ENCODE results near the gene PLEKHJ1. TPM values are rescaled to one million over a fixed set of nuclear protein-coding genes. Genes with fewer than 3 reads are reported as not detected.

The PLEKHJ1 gene
- total RNA-seq, 1 experiment from 2014 or later = 79.5 TPM

GRCh38 chr19:2199215-2199614, 36.9 kb downstream of the PLEKHJ1 start:
- DNase-seq (ENCODE audit: low read depth) = no peak

DNA sequence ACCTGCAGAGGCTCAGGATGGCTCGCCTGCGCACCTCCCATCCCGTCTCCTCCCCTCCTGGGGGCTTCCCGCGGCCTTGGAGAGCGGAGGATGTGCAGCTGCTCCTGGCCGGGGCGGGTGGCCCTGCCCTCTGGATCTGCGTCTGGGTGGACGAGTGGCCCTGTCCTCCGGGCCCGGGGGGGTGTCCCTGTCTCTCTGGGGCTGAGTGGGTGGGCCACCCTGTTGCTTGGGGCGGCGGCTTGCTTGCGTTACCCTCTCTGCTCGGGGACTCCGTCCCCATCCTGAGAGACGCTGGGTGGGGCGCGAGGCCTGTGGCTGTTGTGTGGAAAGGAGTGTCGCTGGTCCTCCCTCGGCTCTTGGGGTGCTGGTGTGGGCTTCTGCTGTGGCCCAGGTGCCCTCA, 37.8 kb downstream of the PLEKHJ1 start:
- DNase-seq (ENCODE audit: low read depth) = no peak

DNA sequence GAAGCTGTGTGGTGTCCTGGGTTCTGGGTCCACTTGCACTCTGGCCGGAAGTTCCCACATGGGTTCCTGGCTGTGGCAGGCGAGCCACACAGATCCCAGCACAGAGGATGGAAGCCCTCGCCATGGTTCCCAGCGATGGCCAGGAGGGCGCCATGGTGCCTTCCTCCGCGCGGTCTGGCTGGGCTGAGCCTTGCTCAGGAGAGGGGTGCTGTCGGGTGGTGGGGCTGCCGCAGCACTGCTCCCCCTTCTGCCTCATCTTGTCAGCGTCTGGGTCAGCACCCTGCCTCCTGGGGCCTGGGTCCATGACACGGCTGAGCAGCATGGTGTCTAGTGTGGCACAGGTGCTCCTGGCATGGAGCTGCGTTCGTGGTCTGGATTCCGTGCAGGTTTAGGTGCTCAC, 38.9 kb downstream of the PLEKHJ1 start:
- no peak for DNase-seq (ENCODE audit: low read depth)

DNA sequence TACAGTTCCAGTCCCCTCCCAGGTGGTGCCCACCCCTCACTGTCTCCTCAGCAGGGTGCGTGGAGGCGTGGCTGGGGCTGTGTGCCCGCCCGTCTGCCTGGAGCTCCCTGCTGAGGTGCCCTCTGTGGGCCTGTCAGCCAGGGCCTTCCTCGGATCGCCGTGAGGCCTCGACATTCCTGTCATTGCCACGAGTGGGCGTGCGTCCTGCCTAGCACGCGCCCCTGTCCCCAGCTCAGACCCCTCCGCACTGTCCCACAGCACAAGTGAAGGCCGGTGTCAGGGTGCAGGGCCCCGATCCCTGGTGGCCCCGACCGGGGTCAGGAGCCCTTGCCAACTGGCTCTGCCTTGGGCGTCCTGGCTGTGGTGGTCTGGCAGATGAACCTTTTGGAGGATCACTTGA, 40.2 kb downstream of the PLEKHJ1 start:
- no peak for DNase-seq (ENCODE audit: low read depth)

DNA sequence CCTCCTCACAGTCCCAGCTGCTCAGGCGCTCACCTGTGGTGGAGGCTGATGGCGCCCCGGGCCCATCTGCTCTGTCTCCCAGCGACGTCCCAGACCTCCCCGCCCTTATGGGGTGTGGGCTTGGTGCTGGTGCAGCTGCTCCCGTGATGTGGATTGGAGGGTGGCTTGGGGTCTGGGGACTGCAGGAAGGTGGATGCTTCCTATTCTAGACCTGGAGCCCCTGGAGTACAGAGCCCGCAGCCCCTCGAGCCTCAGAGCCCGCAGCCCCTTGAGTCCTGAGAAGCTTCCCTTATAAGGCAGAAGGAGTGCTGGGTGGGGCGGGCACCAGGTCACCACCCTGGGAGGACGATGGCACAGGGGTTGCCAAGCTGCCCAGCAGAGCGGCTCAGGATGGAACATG, 40.8 kb downstream of the PLEKHJ1 start:
- DNase-seq (ENCODE audit: low read depth) = no peak

DNA sequence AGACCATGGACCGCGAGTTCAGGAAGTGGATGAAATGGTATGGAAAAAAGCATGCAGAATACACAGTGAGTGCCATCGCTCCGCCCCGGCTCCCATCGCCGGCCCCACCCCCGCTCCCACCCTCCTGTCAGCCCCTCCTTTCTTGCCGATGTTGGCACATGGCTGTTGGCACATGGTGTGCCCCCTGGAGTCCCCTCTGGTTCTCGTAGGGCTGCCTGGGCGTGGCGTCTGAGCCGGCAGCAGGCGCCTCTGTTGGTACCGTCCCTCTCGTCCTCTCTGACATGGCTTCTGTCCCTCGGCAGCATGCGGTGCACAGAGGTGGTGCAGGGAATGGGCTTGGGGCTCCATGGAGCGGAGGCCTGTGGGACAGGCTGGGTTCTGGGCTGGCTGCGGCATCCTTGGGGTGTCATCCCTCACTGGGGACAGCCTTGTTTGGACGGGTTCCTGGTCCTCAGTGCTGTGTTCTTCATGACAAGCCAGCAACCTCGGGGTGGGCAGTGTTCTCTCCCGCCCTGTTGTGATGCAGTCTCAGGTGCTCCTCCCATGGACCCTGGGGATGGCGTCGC, 41.5 kb downstream of the PLEKHJ1 start:
- DNase-seq (ENCODE audit: low read depth) = no peak

- DNase-seq (ENCODE audit: low read depth) = no peak
Observed at GRCh38 chr19:2193807-2194206, 42.3 kb downstream of the PLEKHJ1 start.

DNA sequence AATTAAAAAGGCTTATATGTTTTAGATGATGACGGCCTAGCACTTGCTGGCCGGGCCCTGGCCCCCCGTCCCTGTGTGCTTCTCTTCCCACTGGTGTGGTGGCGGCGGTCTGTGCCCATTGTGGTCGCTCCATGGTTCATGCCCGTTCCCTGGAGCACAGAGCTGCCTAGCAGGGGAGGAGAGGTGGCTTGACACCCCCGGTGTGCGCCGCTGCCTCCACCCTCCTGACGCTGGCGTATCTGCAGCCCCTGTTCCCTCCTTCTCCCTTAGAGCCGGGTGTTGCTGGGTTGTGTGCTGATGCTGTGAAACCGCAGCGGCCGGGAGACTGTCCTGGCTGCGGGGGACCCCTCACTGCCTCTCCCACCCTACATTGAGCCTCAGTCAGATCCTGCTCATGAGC, 43.3 kb downstream of the PLEKHJ1 start:
- no peak for DNase-seq (ENCODE audit: low read depth)

GRCh38 chr19:2191456-2192310, 44.4 kb downstream of the PLEKHJ1 start:
- no peak for DNase-seq (ENCODE audit: low read depth)

GRCh38 chr19:2190848-2191455, 45.2 kb downstream of the PLEKHJ1 start:
- no peak for DNase-seq (ENCODE audit: low read depth)

DNA sequence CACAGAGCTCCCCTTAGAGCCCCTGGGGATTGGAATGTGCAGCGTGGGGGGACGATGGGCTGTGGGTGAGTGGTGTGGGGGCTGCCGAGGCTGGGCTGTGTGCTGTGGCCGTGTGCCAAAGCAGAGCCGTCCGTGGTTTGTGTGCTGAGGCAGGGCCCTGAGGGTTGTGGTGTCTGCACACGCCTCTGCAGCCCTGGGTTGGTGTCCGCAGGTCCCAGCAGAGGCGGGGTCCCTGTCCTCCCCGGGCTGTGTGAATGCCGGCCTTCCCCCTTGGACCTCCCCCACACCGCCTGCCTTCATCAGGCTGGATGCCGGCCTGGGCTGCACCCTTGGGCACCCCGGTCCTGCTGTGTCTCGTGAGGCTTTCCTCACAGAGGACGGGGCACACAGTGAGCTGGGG, 46.2 kb downstream of the PLEKHJ1 start:
- DNase-seq (ENCODE audit: low read depth) = no peak

DNA sequence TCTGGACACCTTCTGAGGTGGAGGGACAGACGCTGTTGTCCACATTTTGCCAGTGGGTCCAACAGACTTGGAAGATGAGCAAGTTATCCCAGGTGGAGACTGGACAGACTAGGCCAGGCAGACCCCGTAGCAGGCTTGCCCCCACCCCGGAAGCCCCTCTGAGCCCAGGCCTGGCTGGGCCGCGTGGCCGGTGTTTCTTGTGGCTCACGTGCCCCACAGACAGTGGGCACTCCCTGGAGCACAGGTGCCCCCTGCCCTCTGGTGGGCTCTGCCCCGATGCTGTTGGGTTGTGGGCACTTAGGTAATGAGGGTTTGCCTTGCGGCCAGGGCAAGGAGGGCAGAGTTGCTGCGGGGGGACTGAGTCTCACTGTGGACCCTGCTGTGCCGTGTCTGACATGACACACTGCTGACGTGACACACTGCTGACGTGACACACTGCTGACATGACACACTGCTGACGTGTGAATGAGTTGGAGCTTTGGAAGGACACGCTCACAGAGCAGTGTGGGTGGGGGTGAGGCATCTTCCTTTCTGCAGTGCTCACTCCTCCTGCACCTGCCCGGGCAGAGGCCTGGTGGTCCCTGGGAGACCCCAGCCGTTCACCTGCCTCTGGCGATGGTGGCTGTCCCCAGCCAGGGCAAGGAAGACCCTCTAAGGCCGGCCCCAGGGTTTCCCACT, 47.3 kb downstream of the PLEKHJ1 start:
- DNase-seq (ENCODE audit: low read depth) = no peak

- DNase-seq (ENCODE audit: low read depth) = no peak
Observed at GRCh38 chr19:2187159-2187558, 49.0 kb downstream of the PLEKHJ1 start.

GRCh38 chr19:2186071-2186846, 49.9 kb downstream of the PLEKHJ1 start:
- DNase-seq (ENCODE audit: low read depth) = no peak

DNA sequence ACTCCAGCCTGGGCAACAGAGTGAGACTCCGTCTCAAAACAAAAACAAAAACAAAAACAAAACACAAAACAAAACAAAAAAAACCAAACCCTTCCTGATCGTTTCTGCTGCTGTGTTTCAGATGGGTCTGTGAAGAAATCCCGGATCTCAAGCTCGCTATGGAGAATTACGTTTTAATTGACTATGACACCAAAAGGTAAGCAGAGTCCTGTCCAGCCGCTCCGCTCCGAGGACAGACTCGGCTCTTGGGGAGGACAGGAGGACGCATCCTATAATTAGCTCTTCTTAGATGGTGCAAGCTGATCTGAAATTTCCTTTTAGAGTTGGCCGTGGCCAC, 50.4 kb downstream of the PLEKHJ1 start:
- DNase-seq (ENCODE audit: low read depth) = no peak

DNA sequence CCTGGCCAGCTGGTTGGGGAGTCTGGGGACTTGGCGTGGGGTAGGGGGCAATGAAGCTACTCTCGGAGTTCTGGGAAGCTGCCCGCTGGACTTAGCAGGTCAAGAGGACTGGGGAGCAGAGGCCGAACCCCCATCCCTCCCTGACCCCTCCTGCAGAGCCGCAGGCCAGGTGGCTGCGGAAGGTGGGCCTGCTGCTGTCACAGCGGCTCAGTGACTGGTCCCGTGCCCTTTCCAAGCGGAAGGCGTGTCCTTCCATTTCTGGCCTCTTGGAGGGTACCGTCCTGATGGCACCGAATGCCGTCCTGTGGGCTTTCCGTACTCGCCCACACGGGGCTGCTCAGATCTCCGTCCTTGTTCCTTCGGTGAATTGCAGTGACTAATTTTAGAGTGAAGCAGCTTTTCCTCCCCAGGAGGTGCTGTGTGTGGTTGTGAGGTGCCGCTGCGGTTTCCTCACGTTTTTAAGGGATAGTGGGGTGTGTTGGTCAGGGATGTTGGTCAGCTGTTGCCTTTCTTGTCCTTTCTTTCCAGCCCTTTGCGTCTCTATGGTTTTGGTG, 51.6 kb downstream of the PLEKHJ1 start:
- no peak for DNase-seq (ENCODE audit: low read depth)

Other genes starting within 250 kb of the PLEKHJ1 start
- gene BTBD2, start 220.6 kb downstream of the PLEKHJ1 start, total RNA-seq (2014; rRNA removed; shearing (Covaris generic)) = 32.4 and 63.3 TPM in 2 replicates
- gene MKNK2, start 185.1 kb downstream of the PLEKHJ1 start, total RNA-seq (2014; rRNA removed; shearing (Covaris generic)) = 60.0 and 80.9 TPM in 2 replicates
- 9.6 and 19.1 TPM in 2 replicates for gene MOB3A, start 140.0 kb downstream of the PLEKHJ1 start, total RNA-seq (2014; rRNA removed; shearing (Covaris generic))
- 0.15 TPM in 1 of 2 replicates, not detected in the other for gene IZUMO4, start 139.4 kb downstream of the PLEKHJ1 start, total RNA-seq (2014; rRNA removed; shearing (Covaris generic))
- 61.0 and 93.3 TPM in 2 replicates for gene AP3D1, start 84.8 kb downstream of the PLEKHJ1 start, total RNA-seq (2014; rRNA removed; shearing (Covaris generic))
- gene DOT1L, start 72.4 kb downstream of the PLEKHJ1 start, total RNA-seq (2014; rRNA removed; shearing (Covaris generic)) = 4.1 and 11.0 TPM in 2 replicates
- gene SF3A2, start 495 bp upstream of the PLEKHJ1 start, total RNA-seq (2014; rRNA removed; shearing (Covaris generic)) = 36.9 and 44.0 TPM in 2 replicates
- 1.5 and 2.9 TPM in 2 replicates for gene AMH, start 13.0 kb upstream of the PLEKHJ1 start, total RNA-seq (2014; rRNA removed; shearing (Covaris generic))
- not detected in 2 replicates for gene JSRP1, start 20.1 kb upstream of the PLEKHJ1 start, total RNA-seq (2014; rRNA removed; shearing (Covaris generic))
- not detected in 2 replicates for gene PEAK3, start 45.8 kb upstream of the PLEKHJ1 start, total RNA-seq (2014; rRNA removed; shearing (Covaris generic))
- not detected in 2 replicates for gene LINGO3, start 71.8 kb upstream of the PLEKHJ1 start, total RNA-seq (2014; rRNA removed; shearing (Covaris generic))
- gene LSM7, start 92.3 kb upstream of the PLEKHJ1 start, total RNA-seq (2014; rRNA removed; shearing (Covaris generic)) = 275 and 327 TPM in 2 replicates
- gene SPPL2B, start 92.4 kb upstream of the PLEKHJ1 start, total RNA-seq (2014; rRNA removed; shearing (Covaris generic)) = 17.2 and 31.9 TPM in 2 replicates
- gene TMPRSS9, start 123.9 kb upstream of the PLEKHJ1 start, total RNA-seq (2014; rRNA removed; shearing (Covaris generic)) = not detected in 2 replicates
- 38.5 and 48.3 TPM in 2 replicates for gene TIMM13, start 191.3 kb upstream of the PLEKHJ1 start, total RNA-seq (2014; rRNA removed; shearing (Covaris generic))
- 57.9 and 114 TPM in 2 replicates for gene LMNB2, start 220.6 kb upstream of the PLEKHJ1 start, total RNA-seq (2014; rRNA removed; shearing (Covaris generic))
- 38.8 and 54.0 TPM in 2 replicates for gene GADD45B, start 239.8 kb upstream of the PLEKHJ1 start, total RNA-seq (2014; rRNA removed; shearing (Covaris generic))

All from M059J (cell line).